ENCODE results near the gene CADM1.

GRCh38 chr11:115221461-115222069 is 282.6 kb downstream of the CADM1 start:
- no peak for TF ChIP-seq CTCF (IDR thresholded peaks at IDR 0.05 in 2 of 3, conservative IDR thresholded peaks at IDR 0.05 in 1 of 3; ENCODE audit: insufficient read depth in 2 of 3, low read depth in 1 of 3, low read length in 3 of 3)
- TF ChIP-seq ZNF668 (CRISPR knock-in tag; IDR thresholded peaks at IDR 0.05) = no peak
- TF ChIP-seq MYC (IDR thresholded peaks at IDR 0.05; ENCODE audit: low read depth, low read length) = no peak
- TF ChIP-seq MYC (CRISPR knock-in tag; IDR thresholded peaks at IDR 0.05; ENCODE audit: borderline replicate concordance, low read depth) = no peak
- no peak for TF ChIP-seq ZBTB40 (IDR thresholded peaks at IDR 0.05)
- TF ChIP-seq ZBTB40 (CRISPR knock-in tag; IDR thresholded peaks at IDR 0.05) = no peak
- TF ChIP-seq ZNF174 (CRISPR knock-in tag; IDR thresholded peaks at IDR 0.05) = no peak
- no peak for TF ChIP-seq BCLAF1 (IDR thresholded peaks at IDR 0.05; ENCODE audit: borderline replicate concordance in 1 of 2, control insufficient read depth in 1 of 2, low read depth in 2 of 2, low read length in 1 of 2)
- TF ChIP-seq POLR2A (conservative IDR thresholded peaks at IDR 0.05) = no peak
- TF ChIP-seq NFATC3 (IDR thresholded peaks at IDR 0.05) = no peak
- no peak for TF ChIP-seq ZFP36 (IDR thresholded peaks at IDR 0.05; ENCODE audit: low read depth, low read length, partially characterized antibody)

Data from K562 (cell line).